Left lung (tissue), 10 donors: ENCODE measurements around the gene UBE2O. TPM values are rescaled to one million over a fixed set of nuclear protein-coding genes. Genes with fewer than 3 reads are reported as not detected.

Source experiments
- ATAC-seq: fragments of 200-7000 bp; cut with Tn5 transposase; one replicate; pipeline ENCODE4 v1.9.1; 2020; ENCODE audit warnings: moderate library complexity
- DNase-seq, 4 donors: peaks; one replicate each; pipeline ENCODE4 v3.0.0-alpha.2; 2013 to 2020
- H3K27ac ChIP-seq, 2 donors: fragments of 200-600 bp; sonication (generic) in 1 of 2; one replicate each; pipeline versions ENCODE4 v1.5.0 to v1.8.0; 2020 to 2021
- H3K27me3 ChIP-seq, 2 donors: fragments of 200-600 bp; sonication (generic) in 1 of 2; one replicate each; pipeline versions ENCODE4 v1.5.0 to v1.8.0; 2020 to 2021
- H3K36me3 ChIP-seq, 2 donors: fragments of 200-600 bp; sonication (generic) in 1 of 2; one replicate each; pipeline versions ENCODE4 v1.5.0 to v1.8.0; 2020 to 2021
- H3K4me1 ChIP-seq, 2 donors: fragments of 200-600 bp; one replicate each; pipeline ENCODE4 v1.8.0; 2021
- H3K4me3 ChIP-seq, 2 donors: fragments of 200-600 bp; sonication (generic) in 1 of 2; one replicate each; pipeline versions ENCODE4 v1.5.0 to v1.8.0; 2020 to 2021; ENCODE audit warnings: mild to moderate bottlenecking in 1 of 2
- H3K9me3 ChIP-seq, 2 donors: fragments of 200-600 bp; sonication (generic) in 1 of 2; one replicate each; pipeline versions ENCODE4 v1.5.0 to v1.8.0; 2020 to 2021
- CTCF ChIP-seq, 2 donors: fragments of 200-600 bp; sonication (generic) in 1 of 2; IDR thresholded peaks; one replicate each; pipeline versions ENCODE4 v1.5.0 to v1.8.0; 2021; ENCODE audit warnings: antibody characterized with exemption in 2 of 2
- intact Hi-C, 2 donors: fragments of 100-400 bp; cut with DNase I; formaldehyde crosslinking; loops; one replicate each; pipeline versions ENCODE4 v1.11.2 to v1.14.2; 2022
- polyA plus RNA-seq, 6 donors: library from polyadenylated mRNA; unstranded; fragments of 120-200 nt; gene quantifications; one replicate each; pipeline ENCODE4 v1.2.1, GENCODE V29; 2013; ENCODE audit not compliant: insufficient read length in 6 of 6
- total RNA-seq, 2 donors: library from RNA; stranded (reverse); fragmentation: NEBNext Ultra II Directional; extraction: Animal tissue kit (Norgen Biotek cat#: 25700); gene quantifications; one replicate each; pipeline ENCODE4 v1.2.1, GENCODE V29; 2021
- donor health status: DM: no; HTN: yes; CAD: no.
- donor health status: DM: no; HTN: no; CAD: no.

UBE2O gene
- total and polyA plus RNA-seq, 8 donors: 20.1 to 34.8 (median 27.1) TPM

- H3K36me3 ChIP-seq: peaks cover 0 to 76% of the 10 kb centered on the region in 2 donors
These were observed 26.0 kb upstream of the UBE2O start for GRCh38 chr17:76478730-76479514.

DNA sequence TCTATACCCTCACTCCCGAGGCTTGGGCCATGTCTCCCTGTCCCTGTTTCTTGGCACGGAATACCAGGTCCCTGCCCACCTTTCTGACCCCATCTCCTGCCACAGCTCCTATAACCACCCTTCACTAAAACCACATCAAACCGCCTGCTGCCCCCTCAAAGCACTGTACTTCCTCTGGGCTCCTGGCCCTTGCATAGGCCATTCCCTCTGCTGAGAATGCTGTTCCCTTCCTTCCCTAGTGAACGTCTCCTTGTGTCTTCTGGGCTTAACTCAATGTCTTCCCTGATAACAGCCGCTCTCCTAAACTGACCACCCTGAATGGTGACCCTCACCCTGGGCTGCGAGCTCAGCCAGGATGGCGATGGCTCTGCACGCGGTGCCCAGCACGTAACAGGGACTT is 25.1 kb upstream of the UBE2O start:
- Histone ChIP-seq H3K4me3 (no peak overlapping the region), H3K4me1 (peaks cover 0 to 27% of the 10 kb centered on the region in 2 donors), H3K27ac (no peak overlapping the region), H3K27me3 (no peaks in the 10 kb centered on the region), H3K9me3 (no peaks in the 10 kb centered on the region), H3K36me3 (peaks cover 0 to 84% of the 10 kb centered on the region in 2 donors)
- TF ChIP-seq CTCF (IDR thresholded peaks at IDR 0.05): no peak
- intact Hi-C loops: no loop called here
- no peak for DNase-seq
- ATAC-seq: no peak

More at GRCh38 chr17:76478730-76479514, 26.0 kb upstream of the UBE2O start:
- no peak for DNase-seq
- Histone ChIP-seq H3K9me3 (no peaks in the 10 kb centered on the region), H3K27me3 (no peaks in the 10 kb centered on the region), H3K4me3 (no peak overlapping the region), H3K27ac (no peak overlapping the region), H3K4me1 (peaks cover 0 to 33% of the 10 kb centered on the region in 2 donors)
- ATAC-seq: no peak
- intact Hi-C loops: no loop called here
- TF ChIP-seq CTCF (IDR thresholded peaks at IDR 0.05): no peak

GRCh38 chr17:76477576-76477975 is 24.6 kb upstream of the UBE2O start:
- no peak overlapping the region for H3K27ac ChIP-seq
- H3K4me1 ChIP-seq: peaks cover 0 to 22% of the 10 kb centered on the region in 2 donors
- no peak overlapping the region for H3K4me3 ChIP-seq
- H3K27me3 ChIP-seq: no peaks in the 10 kb centered on the region
- peaks cover 0 to 89% of the 10 kb centered on the region in 2 donors for H3K36me3 ChIP-seq
- ATAC-seq (no peak), DNase-seq (no peak)
- no peaks in the 10 kb centered on the region for H3K9me3 ChIP-seq
- intact Hi-C loops: no loop called here
- no peak for TF ChIP-seq CTCF (IDR thresholded peaks at IDR 0.05)

- no peak for TF ChIP-seq CTCF (IDR thresholded peaks at IDR 0.05)
- Histone ChIP-seq H3K4me1 (peaks cover 0 to 16% of the 10 kb centered on the region in 2 donors), H3K9me3 (no peaks in the 10 kb centered on the region), H3K27me3 (no peaks in the 10 kb centered on the region), H3K27ac (no peak overlapping the region), H3K4me3 (no peak overlapping the region), H3K36me3 (peaks cover 0 to 97% of the 10 kb centered on the region in 2 donors)
- no peak for DNase-seq
- no peak for ATAC-seq
- intact Hi-C loops: no loop called here
These were observed 23.8 kb upstream of the UBE2O start for GRCh38 chr17:76476736-76477135.

- no peak for TF ChIP-seq CTCF (IDR thresholded peaks at IDR 0.05)
- intact Hi-C loops: no loop called here
- Histone ChIP-seq H3K9me3 (no peaks in the 10 kb centered on the region), H3K27ac (no peak overlapping the region), H3K4me1 (peaks cover 0 to 3% of the 10 kb centered on the region in 2 donors), H3K36me3 (peaks cover 0 to 98% of the 10 kb centered on the region in 2 donors), H3K27me3 (no peaks in the 10 kb centered on the region), H3K4me3 (no peak overlapping the region)
- DNase-seq: no peak
- no peak for ATAC-seq
These were observed 22.4 kb upstream of the UBE2O start for GRCh38 chr17:76475302-76475701.
